Kidney epithelial cell (primary cell): ENCODE data around the gene DHRS3. TPM values are rescaled to one million over a fixed set of nuclear protein-coding genes. Genes with fewer than 3 reads are reported as not detected.
"Not testable (repeated sequence)": the region's sequence is repeated elsewhere in the genome, so short reads cannot be mapped to it uniquely, and the experiment has no call there.

Experiments
- DNase-seq: peaks from one replicate; pipeline ENCODE4 v3.0.0-alpha.2; 2010; ENCODE audit warnings: low read depth
- H3K27me3 ChIP-seq: 2 replicates; pipeline ENCODE4 v1.6.0; 2011; ENCODE audit warnings: low read length; ENCODE audit not compliant: control insufficient read depth, insufficient read depth
- H3K36me3 ChIP-seq: 2 replicates; pipeline ENCODE4 v1.5.1; 2011; ENCODE audit warnings: low read length; ENCODE audit not compliant: control insufficient read depth, insufficient read depth
- H3K4me3 ChIP-seq: 2 replicates; pipeline ENCODE4 v1.5.1; 2011; ENCODE audit warnings: low read depth, mild to moderate bottlenecking, control low read depth, low read length
- CTCF ChIP-seq: IDR thresholded peaks from 2 replicates; pipeline ENCODE4 v1.5.1; 2011; ENCODE audit warnings: mild to moderate bottlenecking, moderate library complexity, low read length, control low read depth, inconsistent platforms; ENCODE audit not compliant: insufficient read depth, poor library complexity, severe bottlenecking
- total RNA-seq: library from RNA; depleted of rRNA; stranded (reverse); fragments of >200 nt; gene quantifications from 2 replicates; pipeline ENCODE4 v1.2.3, GENCODE V29; 2015

Gene DHRS3
- total RNA-seq, 1 donor from 2014 or later = 37.4 TPM

- no peak for DNase-seq
- no peak for TF ChIP-seq CTCF
- Histone ChIP-seq H3K27me3 (no peaks in the 10 kb centered on the region), H3K4me3 (no peak overlapping the region), H3K36me3 (peaks cover 1% of the 10 kb centered on the region)
These were observed 75.9 kb downstream of the DHRS3 start for GRCh38 chr1:12542138-12542465.

GRCh38 chr1:12541274-12542137 is 76.5 kb downstream of the DHRS3 start:
- no peaks in the 10 kb centered on the region for H3K27me3 ChIP-seq
- no peak for DNase-seq
- H3K36me3 ChIP-seq = peaks cover 1% of the 10 kb centered on the region
- no peak for TF ChIP-seq CTCF
- H3K4me3 ChIP-seq = no peak overlapping the region

GRCh38 chr1:12540580-12541273 is 77.3 kb downstream of the DHRS3 start:
- Histone ChIP-seq H3K4me3 (no peak overlapping the region), H3K36me3 (peaks cover 1% of the 10 kb centered on the region), H3K27me3 (no peaks in the 10 kb centered on the region)
- TF ChIP-seq CTCF = no peak
- no peak for DNase-seq

- DNase-seq = peak; percentile 83
- Histone ChIP-seq H3K27me3 (no peaks in the 10 kb centered on the region), H3K4me3 (no peak overlapping the region), H3K36me3 (peaks cover 1% of the 10 kb centered on the region)
- TF ChIP-seq CTCF = peak; percentile 11
These were observed 78.1 kb downstream of the DHRS3 start for GRCh38 chr1:12539705-12540579.

- no peak for TF ChIP-seq CTCF
- no peak overlapping the region for H3K4me3 ChIP-seq
- no peak for DNase-seq
- H3K36me3 ChIP-seq = peaks cover 1% of the 10 kb centered on the region
- H3K27me3 ChIP-seq = no peaks in the 10 kb centered on the region
These were observed 78.7 kb downstream of the DHRS3 start for GRCh38 chr1:12539320-12539704.

GRCh38 chr1:12538536-12538935 is 79.5 kb downstream of the DHRS3 start:
- H3K27me3 ChIP-seq, H3K4me3 ChIP-seq, H3K36me3 ChIP-seq, DNase-seq: not testable (repeated sequence)
